ENCODE results near the gene WASHC3.

GRCh38 chr12:102050660-102051430 lies 10.9 kb downstream of the WASHC3 start:
- TF ChIP-seq CTCF (IDR thresholded peaks at IDR 0.05) = no peak
- no peak for TF ChIP-seq POLR2A (IDR thresholded peaks at IDR 0.05)

Measured in heart left ventricle (tissue), 13 donors.